Adrenal gland (tissue), 12 donors: ENCODE results near the gene NXN. TPM values are rescaled to one million over a fixed set of nuclear protein-coding genes. Genes with fewer than 3 reads are reported as not detected.

Source experiments
- DNase-seq, 7 donors: peaks; one replicate each; pipeline ENCODE4 v3.0.0-alpha.2; 2019 to 2020
- H3K27ac ChIP-seq, 5 donors: fragments of 200-600 bp; sonication (generic) in 4 of 5; 1 replicate in 3 of 5; 2 replicates in 2 of 5; pipeline versions ENCODE4 v1.5.1 to v1.8.0; 2016 to 2020; ENCODE audit warnings: mild to moderate bottlenecking in 1 of 5
- H3K27me3 ChIP-seq: fragments of 200-600 bp; 2 replicates; pipeline ENCODE4 v1.8.0; 2021
- H3K36me3 ChIP-seq, 2 donors: fragments of 200-600 bp; replicated peaks in 1 of 2; 1 replicate in 1 of 2; 2 replicates in 1 of 2; pipeline versions ENCODE4 v1.5.1 to v1.8.0; 2018 to 2022
- H3K4me1 ChIP-seq, 2 donors: fragments of 200-600 bp; replicated peaks in 1 of 2; 1 replicate in 1 of 2; 2 replicates in 1 of 2; pipeline versions ENCODE4 v1.5.1 to v1.8.0; 2018 to 2021
- H3K4me3 ChIP-seq, 4 donors: fragments of 200-600 bp; sonication (generic) in 3 of 4; one replicate each; pipeline ENCODE4 v1.5.1; 2016 to 2018
- H3K9me3 ChIP-seq, 3 donors: fragments of 200-600 bp; sonication (generic) in 1 of 3; replicated peaks in 1 of 3; 1 replicate in 2 of 3; 2 replicates in 1 of 3; pipeline versions ENCODE4 v1.5.1 to v1.8.0; 2016 to 2021
- POLR2A ChIP-seq, 2 donors: fragments of 450-650 bp; IDR thresholded peaks; one replicate each; pipeline ENCODE4 v1.6.1; 2017; ENCODE audit warnings: antibody characterized with exemption in 2 of 2, mild to moderate bottlenecking in 2 of 2, moderate library complexity in 1 of 2
- WGBS, 4 donors: extraction: QIAGEN DNeasy Blood & Tissue Kit in 2 of 4; methylation state at CpG; one replicate each; pipeline versions ENCODE4 v1.1.5 to v1.1.7; 2013 to 2017; 5-methylcytosine and 5-hydroxymethylcytosine counted together
- intact Hi-C, 2 donors: fragments of 100-400 bp; cut with DNase I; formaldehyde crosslinking; loops; one replicate each; pipeline versions ENCODE4 v1.14.1 to v1.15.0; 2022 to 2023
- polyA plus RNA-seq, 3 donors: library from polyadenylated mRNA; stranded (reverse); fragments of 200-250 nt in 2 of 3; fragments of 350-450 nt in 1 of 3; fragmentation: Illumina TruSeq in 1 of 3; extraction: RNeasy Lipid Tissue Mini Kit (QIAGEN cat#74804) in 1 of 3; gene quantifications; one replicate each; pipeline ENCODE4 v1.2.3, GENCODE V29; 2013 to 2014
- total RNA-seq, 9 donors: library from RNA; depleted of rRNA in 4 of 9; stranded (reverse); fragments of >200 nt in 4 of 9; fragments of 120-200 nt in 1 of 9; fragmentation: NEBNext Ultra II Directional in 1 of 9; extraction: Animal tissue kit (Norgen Biotek cat#: 25700) in 1 of 9; gene quantifications; one replicate each; pipeline versions ENCODE4 v1.1.0 to v1.2.4, GENCODE V29; 2013 to 2023
- TF ChIP-seq, protein P1 (sequence below), 6 experiments: fragments of 450-650 bp in 4 of 6; fragments of 200-600 bp in 2 of 6; sonication (generic) in 1 of 6; IDR thresholded peaks; 1 replicate in 5 of 6; 2 replicates in 1 of 6; pipeline versions ENCODE4 v1.5.1 to v1.8.0; 2016 to 2021; ENCODE audit warnings: antibody characterized with exemption in 6 of 6, mild to moderate bottlenecking in 2 of 6, moderate library complexity in 1 of 6
- donor health status: healthy with polysubstance abuse.
- donor health status: Bipolar disorder and iron deficiency.
- donor health status: DM: yes; HTN: yes; CAD: no.
- donor health status: DM: no; HTN: no; CAD: no.
- donor health status: DM: no; HTN: no; CAD: no.
- donor health status: DM: yes; HTN: yes; CAD: no.

NXN gene
- total and polyA plus RNA-seq, 12 donors, result 3.6 to 24.7 (median 10.9) TPM

DNA sequence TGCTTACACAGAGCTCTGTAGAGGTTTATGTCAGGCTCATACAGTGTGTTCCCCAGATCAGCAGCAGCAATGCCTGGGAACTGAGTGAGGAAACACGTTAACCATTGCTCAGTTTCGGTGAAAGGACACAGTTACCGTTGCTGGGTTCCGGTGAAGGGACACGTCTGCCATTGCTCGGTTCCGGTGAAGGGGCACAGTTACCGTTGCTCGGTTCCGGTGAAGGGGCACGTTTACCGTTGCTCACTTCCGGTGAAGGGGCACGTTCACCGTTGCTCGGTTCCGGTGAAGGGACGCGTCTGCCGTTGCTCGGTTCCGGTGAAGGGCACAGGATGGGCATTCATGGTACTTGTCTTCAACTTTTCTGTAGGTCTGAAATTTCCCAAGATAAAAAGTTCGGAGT, 115.7 kb downstream of the NXN start:
- intact Hi-C loops, result no loop called here
- Histone ChIP-seq H3K36me3 (no peaks in the 10 kb centered on the region), H3K9me3 (no peaks in the 10 kb centered on the region), H3K27ac (no peak overlapping the region), H3K4me3 (no peak overlapping the region), H3K4me1 (peaks cover 0 to 7% of the 10 kb centered on the region in 2 donors), H3K27me3 (no peaks in the 10 kb centered on the region)
- DNase-seq, result no peak
- WGBS, 4 donors, result 92 to 95% (median 94%) methylated on average over 23 of the region's 23 CpGs
- no peak for TF ChIP-seq POLR2A (IDR thresholded peaks at IDR 0.05)
- TF ChIP-seq, protein P1, sequence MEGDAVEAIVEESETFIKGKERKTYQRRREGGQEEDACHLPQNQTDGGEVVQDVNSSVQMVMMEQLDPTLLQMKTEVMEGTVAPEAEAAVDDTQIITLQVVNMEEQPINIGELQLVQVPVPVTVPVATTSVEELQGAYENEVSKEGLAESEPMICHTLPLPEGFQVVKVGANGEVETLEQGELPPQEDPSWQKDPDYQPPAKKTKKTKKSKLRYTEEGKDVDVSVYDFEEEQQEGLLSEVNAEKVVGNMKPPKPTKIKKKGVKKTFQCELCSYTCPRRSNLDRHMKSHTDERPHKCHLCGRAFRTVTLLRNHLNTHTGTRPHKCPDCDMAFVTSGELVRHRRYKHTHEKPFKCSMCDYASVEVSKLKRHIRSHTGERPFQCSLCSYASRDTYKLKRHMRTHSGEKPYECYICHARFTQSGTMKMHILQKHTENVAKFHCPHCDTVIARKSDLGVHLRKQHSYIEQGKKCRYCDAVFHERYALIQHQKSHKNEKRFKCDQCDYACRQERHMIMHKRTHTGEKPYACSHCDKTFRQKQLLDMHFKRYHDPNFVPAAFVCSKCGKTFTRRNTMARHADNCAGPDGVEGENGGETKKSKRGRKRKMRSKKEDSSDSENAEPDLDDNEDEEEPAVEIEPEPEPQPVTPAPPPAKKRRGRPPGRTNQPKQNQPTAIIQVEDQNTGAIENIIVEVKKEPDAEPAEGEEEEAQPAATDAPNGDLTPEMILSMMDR (IDR thresholded peaks at IDR 0.05), result no peak

DNA sequence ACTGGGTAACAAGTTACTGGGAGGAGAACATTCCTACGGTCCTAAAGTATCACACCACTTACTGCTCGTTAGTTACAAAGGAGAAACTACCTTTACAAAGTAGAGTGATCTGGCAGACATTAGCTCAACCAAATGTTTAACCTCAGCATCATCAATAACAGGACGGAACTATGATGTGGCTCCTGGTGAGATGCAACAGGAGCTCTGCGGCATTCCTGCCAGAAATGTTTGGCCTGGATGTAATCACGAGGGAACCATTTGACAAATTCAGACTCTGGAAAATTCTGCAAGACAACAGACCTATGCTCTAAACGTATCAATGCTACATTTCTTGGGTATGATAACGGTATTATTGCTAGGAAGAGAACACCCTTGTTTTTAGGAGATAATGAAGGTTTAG, 117.0 kb downstream of the NXN start:
- intact Hi-C loops, result no loop called here
- no peaks in the 10 kb centered on the region for H3K4me1 ChIP-seq

DNA sequence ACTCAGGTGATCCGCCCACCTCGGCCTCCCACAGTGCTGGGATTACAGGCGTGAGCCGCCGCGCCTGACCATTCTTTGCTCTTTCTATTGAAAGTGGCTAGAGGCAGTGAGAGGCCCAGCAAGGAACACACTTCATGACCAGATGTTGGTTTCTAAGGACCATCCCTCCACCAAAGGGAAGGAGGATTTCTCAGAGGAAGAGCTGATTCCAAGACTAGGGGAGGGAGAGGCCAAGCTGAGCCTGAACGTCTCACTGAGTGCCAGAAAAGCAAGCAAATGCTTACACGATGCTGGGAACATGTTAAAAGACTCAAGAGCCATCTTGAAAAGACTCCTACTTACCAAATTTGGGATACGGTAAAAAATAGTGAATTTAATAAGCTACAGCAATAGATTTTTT, 118.2 kb downstream of the NXN start:
- 88 to 92% (median 91%) methylated on average over 9 of the region's 9 CpGs for WGBS, 4 donors
- Histone ChIP-seq H3K4me1 (no peaks in the 10 kb centered on the region), H3K27me3 (no peaks in the 10 kb centered on the region), H3K9me3 (no peaks in the 10 kb centered on the region), H3K4me3 (no peak overlapping the region), H3K36me3 (no peaks in the 10 kb centered on the region), H3K27ac (no peak overlapping the region)
- DNase-seq, result no peak
- TF ChIP-seq, protein P1 (IDR thresholded peaks at IDR 0.05), result no peak
- TF ChIP-seq POLR2A (IDR thresholded peaks at IDR 0.05), result no peak
- intact Hi-C loops, result no loop called here

More for the DNA sequence above, 117.0 kb downstream of the NXN start:
- Histone ChIP-seq H3K36me3 (no peaks in the 10 kb centered on the region), H3K9me3 (no peaks in the 10 kb centered on the region), H3K27ac (no peak overlapping the region), H3K27me3 (no peaks in the 10 kb centered on the region), H3K4me3 (no peak overlapping the region)
- TF ChIP-seq POLR2A (IDR thresholded peaks at IDR 0.05), result no peak
- TF ChIP-seq, protein P1 (IDR thresholded peaks at IDR 0.05), result no peak
- 78 to 90% (median 81%) methylated on average over 7 of the region's 7 CpGs for WGBS, 4 donors
- no peak for DNase-seq

DNA sequence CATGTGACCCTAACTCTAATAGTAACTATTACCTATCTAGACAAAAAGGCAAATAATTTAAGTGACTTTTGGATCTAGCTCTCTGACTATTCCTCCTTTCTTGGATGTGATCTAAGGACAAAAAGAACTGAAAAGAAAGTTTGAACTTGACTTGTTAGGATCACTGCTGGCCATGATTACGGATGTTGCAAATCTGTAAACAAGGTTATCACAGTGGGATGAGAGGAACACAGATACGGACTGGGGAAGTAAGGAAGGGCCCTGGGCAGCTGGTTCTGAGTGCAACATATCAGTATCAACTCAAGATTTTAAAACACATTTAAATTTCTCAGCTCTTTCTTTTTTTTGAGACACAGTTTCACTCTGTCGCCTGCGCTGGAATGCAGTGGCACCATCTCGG, 118.8 kb downstream of the NXN start:
- Histone ChIP-seq H3K4me3 (no peak overlapping the region), H3K27ac (no peak overlapping the region), H3K4me1 (no peaks in the 10 kb centered on the region), H3K36me3 (no peaks in the 10 kb centered on the region), H3K27me3 (no peaks in the 10 kb centered on the region), H3K9me3 (no peaks in the 10 kb centered on the region)
- intact Hi-C loops, result no loop called here
- no peak for DNase-seq
- no peak for TF ChIP-seq POLR2A (IDR thresholded peaks at IDR 0.05)
- TF ChIP-seq, protein P1 (IDR thresholded peaks at IDR 0.05), result no peak
- WGBS, 4 donors, result 83 to 87% (median 85%) methylated on average over 5 of the region's 5 CpGs
